Measurements from ENCODE around the gene PYCR2. TPM values are rescaled to one million over a fixed set of nuclear protein-coding genes. Genes with fewer than 3 reads are reported as not detected.
"Not testable (repeated sequence)": the region's sequence is repeated elsewhere in the genome, so short reads cannot be mapped to it uniquely, and the experiment has no call there.

PYCR2 gene
- polyA plus RNA-seq, 1 donor from 2014 or later = 51.5 TPM

- no peak overlapping the region for H3K4me2 ChIP-seq (ENCODE audit: low read length)
- H3K27me3 ChIP-seq (ENCODE audit: insufficient read depth, low read depth, low read length) = peaks cover 7% of the 10 kb centered on the region
- no peaks in the 10 kb centered on the region for H4K20me1 ChIP-seq (ENCODE audit: insufficient read depth)
- no peak overlapping the region for H3K4me3 ChIP-seq (ENCODE audit: low read length)
- H3K9me3 ChIP-seq (ENCODE audit: low read length) = no peaks in the 10 kb centered on the region
- TF ChIP-seq CTCF (IDR thresholded peaks at IDR 0.05; ENCODE audit: poor library complexity, severe bottlenecking) = no peak
- TF ChIP-seq POLR2AphosphoS5 (IDR thresholded peaks at IDR 0.05) = no peak
- no peak for TF ChIP-seq TAF1 (IDR thresholded peaks at IDR 0.05; ENCODE audit: low read depth)
- no peak for TF ChIP-seq REST (IDR thresholded peaks at IDR 0.05; ENCODE audit: borderline replicate concordance)
- TF ChIP-seq MXI1 (conservative IDR thresholded peaks at IDR 0.05; ENCODE audit: poor library complexity, severe bottlenecking) = no peak
- no peak for TF ChIP-seq EZH2 (IDR thresholded peaks at IDR 0.05; ENCODE audit: borderline replicate concordance, insufficient read depth, low read length, poor library complexity, severe bottlenecking)
- no peak for TF ChIP-seq SMC3 (conservative IDR thresholded peaks at IDR 0.05; ENCODE audit: poor library complexity)
- no peak for TF ChIP-seq EP300 (conservative IDR thresholded peaks at IDR 0.05; ENCODE audit: poor library complexity, severe bottlenecking)
- TF ChIP-seq RAD21 (conservative IDR thresholded peaks at IDR 0.05) = no peak
- H3K27ac ChIP-seq (ENCODE audit: low read length) = no peak overlapping the region
- no peaks in the 10 kb centered on the region for H3F3A ChIP-seq (ENCODE audit: insufficient read depth, low read length, poor library complexity, severe bottlenecking)
- no peaks in the 10 kb centered on the region for H3K36me3 ChIP-seq (ENCODE audit: insufficient read depth, low read length)
- H2AFZ ChIP-seq (ENCODE audit: low read depth, low read length) = no peak overlapping the region
- H3K79me2 ChIP-seq (replicated peaks; ENCODE audit: insufficient read depth, low read length) = no peaks in the 10 kb centered on the region
- no peak overlapping the region for H3K9ac ChIP-seq (ENCODE audit: low read length)
- H3K9me2 ChIP-seq (ENCODE audit: insufficient read depth, low read length) = no peaks in the 10 kb centered on the region
These were observed 35.7 kb downstream of the PYCR2 start for GRCh38 chr1:225888289-225888897.

- not testable (repeated sequence) for H3K9me2 ChIP-seq (ENCODE audit: insufficient read depth, low read length); H3K36me3 ChIP-seq (ENCODE audit: insufficient read depth, low read length); H3K27ac ChIP-seq (ENCODE audit: low read length); H2AFZ ChIP-seq (ENCODE audit: low read depth, low read length); H3K4me3 ChIP-seq (ENCODE audit: low read length); H3K9me3 ChIP-seq (ENCODE audit: low read length); H4K20me1 ChIP-seq (ENCODE audit: insufficient read depth); H3F3A ChIP-seq (ENCODE audit: insufficient read depth, low read length, poor library complexity, severe bottlenecking); H3K9ac ChIP-seq (ENCODE audit: low read length); H3K79me2 ChIP-seq (replicated peaks; ENCODE audit: insufficient read depth, low read length); H3K4me2 ChIP-seq (ENCODE audit: low read length)
- peaks cover 14% of the 10 kb centered on the region for H3K27me3 ChIP-seq (ENCODE audit: insufficient read depth, low read depth, low read length)
These were observed 36.3 kb downstream of the PYCR2 start for GRCh38 chr1:225887554-225888288.

Data from neural cell (in vitro differentiated cells).